CD4-positive, alpha-beta T cell treated with Interleukin-12 subunit alpha and Interleukin-12 subunit beta, for 1 hour (primary cell): Measurements from ENCODE around the gene CNTNAP2.
"Not testable (repeated sequence)": the region's sequence is repeated elsewhere in the genome, so short reads cannot be mapped to it uniquely, and the experiment has no call there.

Experiments
- DNase-seq: peaks from one replicate; pipeline ENCODE4 v3.0.0-alpha.2; 2020

Gene CNTNAP2

GRCh38 chr7:148395352-148395811 lies 2278.8 kb downstream of the CNTNAP2 start:
- DNase-seq, result no peak

DNA sequence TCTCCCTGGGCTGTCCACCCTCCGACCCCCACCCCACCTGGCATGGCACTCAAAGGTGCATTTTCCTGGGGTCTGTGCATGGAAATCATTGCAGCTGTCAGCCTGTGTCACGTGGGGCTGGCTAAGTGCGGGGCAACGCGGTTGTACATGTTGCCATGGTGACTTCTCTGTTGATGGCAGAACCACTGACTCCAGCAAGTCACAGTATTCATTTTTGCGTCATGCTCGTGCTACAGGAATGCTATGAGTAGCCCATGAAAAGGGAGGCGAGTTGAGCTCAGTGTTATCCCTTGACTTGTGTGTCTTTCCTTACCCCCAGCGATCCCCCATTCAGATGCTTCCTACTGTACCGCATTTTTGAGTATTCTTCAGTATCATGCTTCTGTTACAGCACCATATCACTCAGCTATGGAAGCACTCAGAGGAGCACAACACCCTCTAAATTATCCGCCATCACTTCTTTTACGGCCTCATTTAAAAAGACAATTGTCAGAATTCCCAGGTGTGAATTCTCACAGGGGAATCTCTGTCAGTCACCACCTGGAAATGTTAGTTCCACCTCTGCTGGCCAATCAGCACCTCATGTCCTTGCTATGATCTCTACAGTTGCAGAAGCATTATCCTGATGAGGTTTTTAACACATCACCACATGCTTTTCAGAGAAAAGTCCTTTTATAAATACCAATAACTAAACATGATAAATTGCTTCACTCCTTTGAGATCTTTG lies 2279.6 kb downstream of the CNTNAP2 start:
- no peak for DNase-seq

GRCh38 chr7:148397056-148397455 lies 2280.5 kb downstream of the CNTNAP2 start:
- DNase-seq, result no peak

GRCh38 chr7:148397551-148397950 lies 2280.9 kb downstream of the CNTNAP2 start:
- no peak for DNase-seq

DNA sequence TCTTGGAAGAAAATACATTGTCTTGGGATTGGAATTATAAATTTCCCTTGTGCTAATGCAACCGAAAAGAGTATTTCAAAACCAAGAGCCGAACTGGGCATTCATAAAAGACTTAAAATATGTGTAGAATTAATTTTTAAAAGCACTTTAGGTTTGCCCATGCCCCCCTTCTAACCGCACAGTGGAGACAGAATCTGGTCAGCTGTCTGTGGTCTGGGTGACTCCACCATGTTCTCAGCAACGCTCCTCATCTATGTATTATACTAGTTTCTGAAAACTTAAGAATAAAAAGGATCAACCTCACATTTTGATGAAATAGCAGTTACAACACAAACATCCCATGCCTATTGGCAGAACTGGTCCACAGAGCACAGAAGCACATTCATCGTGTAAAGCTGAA lies 2281.4 kb downstream of the CNTNAP2 start:
- DNase-seq, result no peak

DNA sequence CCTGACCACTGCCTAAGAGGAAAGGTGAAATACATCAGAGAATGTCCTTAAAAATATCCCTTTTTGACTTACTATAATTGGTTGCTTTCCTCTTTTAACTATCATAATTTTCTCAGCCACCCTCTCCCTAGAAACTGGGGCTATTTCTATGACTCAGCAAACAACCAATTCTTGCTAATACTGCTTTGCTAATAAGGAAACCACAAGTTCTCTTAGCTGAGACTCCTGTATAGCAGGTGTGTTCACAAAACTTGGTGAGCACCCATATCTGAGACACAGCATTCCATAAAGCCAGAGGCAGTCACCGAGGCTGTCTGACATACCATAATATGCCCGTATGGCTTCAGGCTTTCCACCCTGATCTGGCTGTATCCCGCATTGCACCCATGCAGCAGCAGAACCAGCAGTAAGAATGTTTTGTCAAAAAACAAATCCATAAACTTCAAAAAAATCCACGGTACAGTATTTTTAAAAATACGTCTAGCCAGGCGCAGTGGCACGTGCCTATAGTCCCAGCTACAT lies 2282.3 kb downstream of the CNTNAP2 start:
- DNase-seq, result no peak

- DNase-seq, result no peak
Observed at GRCh38 chr7:148400101-148400500, 2283.5 kb downstream of the CNTNAP2 start.

GRCh38 chr7:148402159-148402558 lies 2285.6 kb downstream of the CNTNAP2 start:
- no peak for DNase-seq

DNA sequence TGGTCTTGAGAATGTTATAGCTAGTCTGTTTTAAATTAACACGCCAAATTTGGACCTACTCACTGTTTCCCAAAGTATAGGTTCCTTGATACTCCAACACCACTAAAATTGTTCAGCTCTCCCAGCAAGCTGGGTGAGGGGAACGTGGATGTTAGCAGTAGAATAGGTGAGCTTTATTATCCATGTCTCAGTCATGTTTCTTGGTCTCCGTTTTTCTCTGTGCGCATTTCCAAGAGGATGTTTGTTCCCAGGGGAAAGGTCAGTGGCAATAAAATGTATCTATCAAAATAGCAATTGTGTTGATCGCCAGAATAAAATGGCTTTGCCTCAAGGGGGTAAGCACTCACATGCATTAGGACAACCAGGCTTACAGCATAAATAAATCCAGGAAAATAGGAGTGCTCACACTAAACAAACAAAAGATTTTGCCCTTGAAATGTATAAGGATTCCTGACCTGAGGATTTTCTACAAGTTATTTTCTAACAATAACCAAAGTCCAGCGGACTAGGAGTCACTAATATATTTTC lies 2286.9 kb downstream of the CNTNAP2 start:
- no peak for DNase-seq

GRCh38 chr7:148408307-148408706 lies 2291.7 kb downstream of the CNTNAP2 start:
- no peak for DNase-seq

DNA sequence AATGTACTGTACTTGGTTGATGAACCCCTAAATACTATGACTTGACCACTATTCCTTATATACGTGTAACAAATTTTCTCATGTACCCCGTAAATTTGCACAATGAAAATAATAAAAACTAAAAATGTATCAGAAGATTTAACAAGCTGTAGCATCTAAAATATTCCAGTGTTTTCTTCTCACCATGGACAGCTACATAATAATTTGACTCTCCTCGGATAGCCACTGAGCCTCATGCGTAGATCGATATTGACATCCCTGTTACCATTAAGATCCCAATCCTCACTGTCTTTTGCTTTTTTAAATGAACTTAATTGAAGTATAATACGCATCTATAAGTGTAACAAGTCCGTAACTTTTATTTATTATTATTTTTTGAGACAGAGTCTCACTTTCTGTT lies 2294.3 kb downstream of the CNTNAP2 start:
- DNase-seq, result no peak

DNA sequence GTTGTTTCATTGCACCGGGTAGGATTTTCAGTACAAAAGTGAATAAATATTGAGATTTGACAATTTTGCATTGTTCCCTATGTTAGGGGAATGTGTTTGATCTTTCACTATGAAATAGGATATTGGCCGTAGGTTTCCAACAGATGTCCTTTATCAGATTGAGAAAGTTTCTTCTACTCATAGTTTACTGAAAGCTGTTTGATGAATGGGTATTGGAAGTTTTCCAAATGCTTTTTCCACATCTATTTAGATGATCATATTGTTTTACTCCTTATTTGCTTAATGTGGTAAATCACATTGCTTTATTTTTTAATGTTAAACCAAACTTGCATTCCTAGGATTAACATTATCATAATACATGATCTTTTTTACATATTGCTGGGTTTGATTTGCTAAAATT lies 2296.1 kb downstream of the CNTNAP2 start:
- no peak for DNase-seq

GRCh38 chr7:148419856-148420832 lies 2303.5 kb downstream of the CNTNAP2 start:
- DNase-seq, result no peak

DNA sequence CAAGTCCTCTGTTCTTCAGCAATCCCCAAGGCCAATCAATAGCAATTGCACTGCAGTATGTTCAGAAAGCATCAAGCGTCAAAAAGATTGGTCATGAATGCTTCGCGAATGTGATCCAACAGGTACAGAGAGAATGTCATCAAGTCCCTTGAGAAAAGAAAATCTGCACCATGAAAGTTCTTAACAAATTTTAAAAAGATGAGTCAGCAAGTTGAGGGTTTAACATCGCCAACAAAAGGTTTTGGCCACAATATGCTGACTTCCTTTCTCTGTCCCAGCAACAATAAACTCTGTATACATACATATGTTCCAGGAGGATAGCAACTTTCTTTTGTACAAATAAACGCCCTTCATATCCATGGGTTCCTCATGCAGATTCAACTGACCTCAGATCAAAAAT lies 2305.4 kb downstream of the CNTNAP2 start:
- DNase-seq, result no peak

GRCh38 chr7:148426393-148426792 lies 2309.8 kb downstream of the CNTNAP2 start:
- not testable (repeated sequence) for DNase-seq

GRCh38 chr7:148430690-148431089 lies 2314.1 kb downstream of the CNTNAP2 start:
- DNase-seq, result not testable (repeated sequence)

GRCh38 chr7:148433521-148434180 lies 2317.1 kb downstream of the CNTNAP2 start:
- DNase-seq, result no peak

- DNase-seq, result no peak
Observed at GRCh38 chr7:148434181-148434757, 2317.7 kb downstream of the CNTNAP2 start.

- no peak for DNase-seq
Observed at GRCh38 chr7:148434887-148435286, 2318.3 kb downstream of the CNTNAP2 start.

DNA sequence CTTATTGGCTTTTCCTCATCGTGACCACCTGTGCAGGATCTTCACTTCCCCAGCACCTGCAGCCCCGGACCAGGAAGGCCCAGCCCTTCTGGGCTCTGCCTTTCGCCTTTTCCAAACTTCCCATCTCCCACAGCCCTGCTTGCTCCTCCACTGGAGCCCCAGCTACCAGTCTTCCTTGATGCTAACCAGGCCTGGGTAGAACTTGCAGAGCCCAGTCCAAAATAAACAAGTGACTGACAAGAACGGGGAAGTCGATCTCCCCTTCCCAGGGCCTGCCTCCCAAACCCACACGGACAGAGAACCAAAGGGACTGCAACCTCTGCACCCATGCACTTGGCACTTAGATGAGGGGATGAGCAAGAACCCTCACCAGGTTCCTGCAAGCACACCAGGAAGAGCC lies 2319.1 kb downstream of the CNTNAP2 start:
- no peak for DNase-seq

DNA sequence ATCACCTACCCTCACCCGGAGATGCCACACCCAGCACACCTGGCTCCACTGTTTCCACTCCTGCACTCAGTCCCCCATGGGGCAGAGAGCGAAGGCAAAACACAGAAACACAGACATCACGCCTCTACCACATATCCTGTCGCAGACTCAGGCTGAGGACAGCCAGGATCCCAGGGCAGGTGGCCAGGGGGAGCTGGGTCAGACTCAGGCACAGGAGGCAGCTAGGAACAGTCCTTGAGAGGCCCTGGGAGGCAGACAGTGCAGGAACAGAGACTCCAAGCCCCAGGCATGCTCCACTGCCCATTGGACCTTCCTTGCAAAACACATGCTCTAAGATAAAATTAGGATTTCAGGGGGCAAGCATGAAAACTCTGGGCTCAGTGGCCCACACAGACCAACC lies 2319.5 kb downstream of the CNTNAP2 start:
- DNase-seq, result no peak

GRCh38 chr7:148436571-148436970 lies 2320.0 kb downstream of the CNTNAP2 start:
- DNase-seq, result no peak
